MCF 10A (cell line): ENCODE results near the gene CPT1B. TPM values are rescaled to one million over a fixed set of nuclear protein-coding genes. Genes with fewer than 3 reads are reported as not detected.

ENCODE experiments used
- BruUV-seq: library from RNA; stranded (reverse); fragments of 400-500 nt; replicated peaks from 2 replicates; lab custom pipeline; 2021; lab: Mats Ljungman, UMichigan
- CTCF ChIA-PET: fragments of 300-600 bp; sonication (Branson Sonifier 250); formaldehyde crosslinking; extraction: SDS; loops from one replicate; lab custom pipeline; 2021; ENCODE audit warnings: antibody characterized with exemption, inconsistent platforms; lab: Yijun Ruan, JAX
- POLR2A ChIA-PET: fragments of 300-600, 350-650 bp; sonication (Branson Sonifier 250); formaldehyde crosslinking; extraction: SDS; loops from one replicate; lab custom pipeline; 2020; ENCODE audit warnings: antibody characterized with exemption, inconsistent platforms; lab: Yijun Ruan, JAX
- DNase-seq: peaks from one replicate; pipeline ENCODE4 v3.0.0-alpha.2; 2018; ENCODE audit not compliant: unreplicated experiment
- H3K27ac Mint-ChIP-seq: one replicate; pipeline ENCODE4 v1.8.0; 2022; ENCODE audit warnings: mild to moderate bottlenecking, low read depth, mixed read lengths; ENCODE audit not compliant: unreplicated experiment
- H3K27me3 Mint-ChIP-seq: one replicate; pipeline ENCODE4 v1.8.0; 2022; ENCODE audit warnings: mixed read lengths; ENCODE audit not compliant: insufficient read depth, unreplicated experiment
- H3K36me3 Mint-ChIP-seq: one replicate; pipeline ENCODE4 v1.8.0; 2022; ENCODE audit warnings: mild to moderate bottlenecking, moderate library complexity, mixed read lengths; ENCODE audit not compliant: insufficient read depth, unreplicated experiment
- H3K4me1 Mint-ChIP-seq: one replicate; pipeline ENCODE4 v1.8.0; 2022; ENCODE audit warnings: mixed read lengths; ENCODE audit not compliant: insufficient read depth, unreplicated experiment
- H3K4me3 Mint-ChIP-seq: one replicate; pipeline ENCODE4 v1.8.0; 2022; ENCODE audit warnings: mild to moderate bottlenecking, moderate library complexity, mixed read lengths; ENCODE audit not compliant: unreplicated experiment
- H3K9me3 Mint-ChIP-seq: one replicate; pipeline ENCODE4 v1.8.0; 2022; ENCODE audit warnings: mixed read lengths; ENCODE audit not compliant: unreplicated experiment
- CTCF ChIP-seq: fragments of 200-600 bp; IDR thresholded peaks from one replicate; pipeline ENCODE4 v1.8.0; 2022; ENCODE audit warnings: antibody characterized with exemption, mild to moderate bottlenecking; ENCODE audit not compliant: unreplicated experiment
- intact Hi-C: fragments of 100-400 bp; cut with micrococcal nuclease; formaldehyde crosslinking; loops from 2 replicates; pipeline ENCODE4 v1.14.1; 2022
- total RNA-seq: library from RNA; stranded (reverse); gene quantifications from 2 replicates; pipeline ENCODE4 v1.2.3, GENCODE V29; 2022

CPT1B gene
- total RNA-seq, 1 experiment from 2014 or later, result 52.2 TPM

GRCh38 chr22:50546326-50547262 lies 31.6 kb downstream of the CPT1B start:
- no TSS peak for BruUV-seq
- no peak for TF ChIP-seq CTCF
- intact Hi-C loops, result no loop called here
- H3K4me3 Mint-ChIP-seq, result no peak overlapping the region
- DNase-seq, result no peak
- H3K36me3 Mint-ChIP-seq, result no peaks in the 10 kb centered on the region
- H3K9me3 Mint-ChIP-seq, result no peaks in the 10 kb centered on the region
- peaks cover 20% of the 10 kb centered on the region for H3K4me1 Mint-ChIP-seq
- CTCF ChIA-PET, result interaction anchor here (1.2 kb wide), 1 partner anchor 144 kb away, joined by 3 read pairs; no protein-coding TSS in a partner anchor
- no peak overlapping the region for H3K27ac Mint-ChIP-seq
- H3K27me3 Mint-ChIP-seq, result no peaks in the 10 kb centered on the region
- POLR2A ChIA-PET, result interaction anchor here (2.1 kb wide), 1 partner anchor 21 kb away, joined by 13 read pairs; the partner anchor contains the start of gene SCO2

DNA sequence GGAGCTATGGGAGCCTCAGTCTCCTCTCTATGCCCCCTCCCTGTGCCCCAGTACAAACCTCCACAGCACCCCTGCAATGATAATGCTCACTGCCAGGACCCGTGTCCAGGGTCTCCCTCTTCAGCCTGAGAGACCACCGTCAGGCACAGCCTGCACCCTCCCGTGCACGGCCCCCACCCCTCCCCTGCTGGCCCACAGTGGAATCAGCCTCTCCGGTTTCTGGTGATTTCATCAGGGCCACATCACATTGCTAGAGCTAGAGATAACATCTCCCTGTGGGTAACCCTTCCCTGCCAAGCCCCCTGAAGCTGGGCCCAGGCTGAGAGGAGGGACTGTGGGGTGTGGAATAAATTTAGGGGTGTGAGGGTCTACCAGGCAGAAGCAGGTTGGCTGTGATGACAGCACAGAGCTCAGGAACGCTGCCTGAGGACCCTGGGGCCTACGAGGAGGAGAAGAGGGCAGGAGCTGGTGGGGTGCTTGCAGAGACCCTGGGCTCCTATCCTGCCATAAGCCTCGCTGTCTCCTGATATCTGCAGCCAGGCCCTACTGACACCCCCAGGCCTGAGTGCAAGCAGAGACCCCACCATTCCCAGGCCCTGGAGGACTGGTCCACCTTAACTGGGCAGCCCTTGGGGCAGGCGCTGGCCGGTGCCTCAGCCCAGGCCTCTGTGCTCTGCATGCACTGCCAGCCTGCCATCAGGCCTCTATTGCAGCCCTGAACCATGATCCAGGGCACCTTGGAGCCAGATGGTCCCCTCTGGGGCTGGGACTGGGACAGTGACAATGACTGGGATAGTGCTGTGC lies 32.5 kb downstream of the CPT1B start, which contains the start of gene KLHDC7B:
Gene KLHDC7B, plus strand, starts transcription at position 378 of the 804 bp plus-strand sequence. Its CDS starts 345 bp downstream, at position 723.
- TF ChIP-seq CTCF, result no peak
- peak within 1 kb of the TSS; percentile 36 for H3K4me3 Mint-ChIP-seq
- no peak for DNase-seq
- POLR2A ChIA-PET, result interaction anchor here (0.6 to 2.1 kb wide), 9 partner anchors 14 to 93 kb away, joined by 3 to 13 read pairs (median 6); partner anchors contain the start of genes SCO2, SYCE3 and TYMP
- H3K27me3 Mint-ChIP-seq, result no peaks in the 10 kb centered on the region
- peaks cover 28% of the 10 kb centered on the region for H3K4me1 Mint-ChIP-seq
- no peaks in the 10 kb centered on the region for H3K36me3 Mint-ChIP-seq
- CTCF ChIA-PET, result interaction anchor here (0.6 to 1.3 kb wide), 4 partner anchors 14 to 294 kb away, joined by 3 to 5 read pairs (median 4); no protein-coding TSS in a partner anchor
- peak within 1 kb of the TSS; percentile 28 for H3K27ac Mint-ChIP-seq
- no peaks in the 10 kb centered on the region for H3K9me3 Mint-ChIP-seq
- no TSS peak for BruUV-seq
- intact Hi-C loops, result no loop called here

GRCh38 chr22:50544746-50545253 lies 33.4 kb downstream of the CPT1B start:
- no peaks in the 10 kb centered on the region for H3K36me3 Mint-ChIP-seq
- no peaks in the 10 kb centered on the region for H3K27me3 Mint-ChIP-seq
- H3K9me3 Mint-ChIP-seq, result no peaks in the 10 kb centered on the region
- peaks cover 31% of the 10 kb centered on the region for H3K4me1 Mint-ChIP-seq
- peak overlapping the region; percentile 28 for H3K27ac Mint-ChIP-seq
- peak overlapping the region; percentile 36 for H3K4me3 Mint-ChIP-seq
- no peak for TF ChIP-seq CTCF
- no TSS peak for BruUV-seq
- intact Hi-C loops, result no loop called here
- POLR2A ChIA-PET, result interaction anchor here (0.7 to 2.1 kb wide), 9 partner anchors 13 to 94 kb away, joined by 3 to 13 read pairs (median 5); partner anchors contain the start of genes SCO2, SYCE3 and TYMP
- CTCF ChIA-PET, result interaction anchor here (0.6 to 1.3 kb wide), 3 partner anchors 15 to 34 kb away, joined by 3 to 5 read pairs (median 3); partner anchors contain the start of gene SYCE3
- peak; percentile 91 for DNase-seq
